C4-2B (cell line): Measurements from ENCODE around the gene PTEN.
A peak's percentile ranks its signal among the peaks of the same experiment; 100 is the strongest.

Experiments used
- H3K27ac ChIP-seq: fragments of 450-650 bp; 2 replicates; pipeline ENCODE4 v1.5.1; 2017
- ZFX ChIP-seq: fragments of 450-650 bp; IDR thresholded peaks from 2 replicates; pipeline ENCODE4 v1.6.1; 2017
- TF ChIP-seq, protein P1 (sequence below): fragments of 450-650 bp; conservative IDR thresholded peaks from 2 replicates; pipeline ENCODE4 v1.5.1; 2017; ENCODE audit warnings: mild to moderate bottlenecking

PTEN gene

DNA sequence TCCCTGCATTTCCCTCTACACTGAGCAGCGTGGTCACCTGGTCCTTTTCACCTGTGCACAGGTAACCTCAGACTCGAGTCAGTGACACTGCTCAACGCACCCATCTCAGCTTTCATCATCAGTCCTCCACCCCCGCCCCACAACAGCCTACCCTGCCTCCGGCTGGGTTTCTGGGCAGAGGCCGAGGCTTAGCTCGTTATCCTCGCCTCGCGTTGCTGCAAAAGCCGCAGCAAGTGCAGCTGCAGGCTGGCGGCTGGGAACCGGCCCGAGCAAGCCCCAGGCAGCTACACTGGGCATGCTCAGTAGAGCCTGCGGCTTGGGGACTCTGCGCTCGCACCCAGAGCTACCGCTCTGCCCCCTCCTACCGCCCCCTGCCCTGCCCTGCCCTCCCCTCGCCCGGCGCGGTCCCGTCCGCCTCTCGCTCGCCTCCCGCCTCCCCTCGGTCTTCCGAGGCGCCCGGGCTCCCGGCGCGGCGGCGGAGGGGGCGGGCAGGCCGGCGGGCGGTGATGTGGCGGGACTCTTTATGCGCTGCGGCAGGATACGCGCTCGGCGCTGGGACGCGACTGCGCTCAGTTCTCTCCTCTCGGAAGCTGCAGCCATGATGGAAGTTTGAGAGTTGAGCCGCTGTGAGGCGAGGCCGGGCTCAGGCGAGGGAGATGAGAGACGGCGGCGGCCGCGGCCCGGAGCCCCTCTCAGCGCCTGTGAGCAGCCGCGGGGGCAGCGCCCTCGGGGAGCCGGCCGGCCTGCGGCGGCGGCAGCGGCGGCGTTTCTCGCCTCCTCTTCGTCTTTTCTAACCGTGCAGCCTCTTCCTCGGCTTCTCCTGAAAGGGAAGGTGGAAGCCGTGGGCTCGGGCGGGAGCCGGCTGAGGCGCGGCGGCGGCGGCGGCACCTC lies at the start of gene PTEN, which contains the start of gene KLLN:
Gene PTEN (plus strand): TSS at position 573 of the 891 bp plus-strand sequence. CDS start 845 bp downstream, outside the sequence.
Gene KLLN (minus strand): TSS at position 481 of the 891 bp plus-strand sequence. CDS start 1,046 bp downstream, outside the sequence.
- TF ChIP-seq, protein P1, sequence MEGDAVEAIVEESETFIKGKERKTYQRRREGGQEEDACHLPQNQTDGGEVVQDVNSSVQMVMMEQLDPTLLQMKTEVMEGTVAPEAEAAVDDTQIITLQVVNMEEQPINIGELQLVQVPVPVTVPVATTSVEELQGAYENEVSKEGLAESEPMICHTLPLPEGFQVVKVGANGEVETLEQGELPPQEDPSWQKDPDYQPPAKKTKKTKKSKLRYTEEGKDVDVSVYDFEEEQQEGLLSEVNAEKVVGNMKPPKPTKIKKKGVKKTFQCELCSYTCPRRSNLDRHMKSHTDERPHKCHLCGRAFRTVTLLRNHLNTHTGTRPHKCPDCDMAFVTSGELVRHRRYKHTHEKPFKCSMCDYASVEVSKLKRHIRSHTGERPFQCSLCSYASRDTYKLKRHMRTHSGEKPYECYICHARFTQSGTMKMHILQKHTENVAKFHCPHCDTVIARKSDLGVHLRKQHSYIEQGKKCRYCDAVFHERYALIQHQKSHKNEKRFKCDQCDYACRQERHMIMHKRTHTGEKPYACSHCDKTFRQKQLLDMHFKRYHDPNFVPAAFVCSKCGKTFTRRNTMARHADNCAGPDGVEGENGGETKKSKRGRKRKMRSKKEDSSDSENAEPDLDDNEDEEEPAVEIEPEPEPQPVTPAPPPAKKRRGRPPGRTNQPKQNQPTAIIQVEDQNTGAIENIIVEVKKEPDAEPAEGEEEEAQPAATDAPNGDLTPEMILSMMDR: no peak
- no peak for TF ChIP-seq ZFX

DNA sequence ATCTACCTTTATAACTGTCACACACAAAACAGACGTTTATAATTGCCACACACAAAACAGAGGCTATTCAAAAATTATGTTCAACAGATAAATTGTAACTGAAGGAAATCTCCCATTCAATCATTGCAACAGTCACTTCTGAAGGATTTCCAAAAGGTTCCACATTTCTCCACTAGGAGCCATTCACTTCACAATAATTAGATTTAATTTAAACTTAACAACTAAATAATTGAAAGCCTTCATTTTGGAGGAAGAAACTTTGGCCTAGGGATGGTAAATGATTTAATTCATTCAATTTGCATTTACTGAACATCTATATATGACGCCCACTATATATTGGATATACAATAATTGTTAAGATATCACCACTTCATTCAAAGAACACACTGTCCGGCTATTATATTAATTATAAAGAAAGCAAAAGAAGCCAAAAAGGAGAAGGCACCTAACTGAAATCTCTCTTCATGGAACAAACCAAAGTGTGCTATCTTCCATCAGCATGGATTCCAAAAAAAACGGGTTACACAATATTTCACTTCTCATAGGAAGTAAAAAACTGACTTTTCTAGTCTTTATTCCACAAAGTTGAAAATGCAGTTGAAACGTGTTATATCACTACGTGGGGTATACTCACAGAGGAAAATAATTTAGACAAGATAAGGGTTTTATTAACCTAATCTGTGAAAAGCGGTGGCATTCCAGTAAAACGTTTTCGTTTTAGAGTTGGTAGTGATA lies 47.1 kb upstream of the PTEN start:
- TF ChIP-seq, protein P1: no peak; the same call in none of the 2 replicates
- no peak for TF ChIP-seq ZFX
- no peak overlapping the region for H3K27ac ChIP-seq

More for the DNA sequence above, at the start of gene PTEN, which contains the start of gene KLLN:
- peak within 1 kb of the TSS; percentile 92 for H3K27ac ChIP-seq

DNA sequence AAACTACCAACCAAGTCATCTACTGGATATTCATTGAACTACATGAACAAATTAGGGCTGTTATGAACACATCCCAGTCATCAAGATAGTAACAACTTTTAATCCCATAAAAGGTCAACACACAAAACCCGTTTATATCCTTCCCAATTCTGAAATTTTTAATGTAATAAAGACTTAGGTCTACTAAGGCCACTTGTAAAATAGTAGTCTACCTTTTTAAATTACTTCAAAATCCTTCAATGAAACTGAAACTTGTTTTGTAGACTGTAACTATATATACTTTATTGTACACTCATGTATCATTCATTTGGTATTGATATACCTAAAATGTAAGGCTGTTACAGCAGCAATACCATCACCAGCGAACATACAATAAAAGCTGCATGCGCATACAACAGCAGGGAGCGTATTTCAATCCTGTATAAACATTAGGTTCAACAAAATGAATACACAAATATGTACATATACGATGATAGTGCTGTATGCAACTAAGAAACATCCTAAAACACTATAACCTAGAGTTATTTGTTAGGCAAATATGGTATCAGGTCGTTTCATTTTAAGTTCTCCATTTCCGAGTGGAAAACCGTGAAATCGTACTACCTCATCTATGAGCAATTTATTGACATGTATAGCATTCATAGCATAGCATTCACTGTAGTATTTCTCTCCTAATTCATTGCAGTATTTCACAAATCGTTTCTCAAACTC lies 46.4 kb upstream of the PTEN start:
- no peak for TF ChIP-seq ZFX
- TF ChIP-seq, protein P1: no peak
- peak overlapping the region; percentile 90 for H3K27ac ChIP-seq

DNA sequence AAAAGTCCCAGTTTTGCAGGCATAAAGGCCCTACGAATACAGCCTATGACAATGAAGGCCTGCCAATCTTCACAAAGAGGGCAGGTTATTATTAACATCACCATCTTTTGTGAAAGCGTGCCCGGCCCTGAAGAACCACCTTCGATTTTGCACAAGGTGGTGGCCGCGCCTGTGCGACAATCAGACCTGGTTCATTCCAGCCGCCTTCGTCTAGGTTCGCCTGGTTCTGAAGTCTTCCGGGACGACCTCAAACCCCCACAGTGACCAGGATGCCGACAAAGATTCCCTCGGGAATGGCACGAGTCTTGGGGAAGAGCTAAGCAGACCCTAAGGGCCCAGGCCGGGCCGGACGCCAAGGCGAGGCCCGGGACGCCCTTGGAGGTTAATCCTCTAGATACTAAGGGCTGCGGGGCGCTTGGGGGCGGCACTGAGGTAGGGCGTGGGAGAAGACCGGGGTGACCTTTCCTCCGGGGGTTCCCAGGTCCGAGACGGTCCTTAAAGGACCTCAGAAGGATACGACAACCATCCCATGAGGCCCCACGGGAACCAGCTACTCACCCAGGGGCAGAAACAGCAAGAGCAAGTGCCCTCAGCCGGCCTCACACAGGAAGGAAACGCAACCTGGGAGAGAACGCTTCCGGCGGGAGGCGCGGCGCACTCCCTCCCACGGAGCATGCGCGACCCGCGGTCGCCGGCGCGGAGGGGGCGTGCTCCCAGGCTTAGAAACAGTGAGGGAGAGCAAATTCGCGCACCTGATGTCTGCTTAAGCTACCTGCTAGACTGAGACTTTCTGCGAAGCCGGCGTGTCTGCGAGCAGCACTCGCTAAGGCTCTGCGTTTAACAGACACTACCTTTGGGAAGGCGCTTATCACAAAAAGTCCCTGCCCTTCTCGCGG lies 45.6 kb upstream of the PTEN start, which contains the start of gene ATAD1:
Gene ATAD1 (minus strand): TSS at position 618 of the 896 bp plus-strand sequence. CDS start 3,627 bp downstream, outside the sequence.
- H3K27ac ChIP-seq: peak within 1 kb of the TSS; percentile 90
- TF ChIP-seq ZFX: peak; percentile 92
- TF ChIP-seq, protein P1: no peak

DNA sequence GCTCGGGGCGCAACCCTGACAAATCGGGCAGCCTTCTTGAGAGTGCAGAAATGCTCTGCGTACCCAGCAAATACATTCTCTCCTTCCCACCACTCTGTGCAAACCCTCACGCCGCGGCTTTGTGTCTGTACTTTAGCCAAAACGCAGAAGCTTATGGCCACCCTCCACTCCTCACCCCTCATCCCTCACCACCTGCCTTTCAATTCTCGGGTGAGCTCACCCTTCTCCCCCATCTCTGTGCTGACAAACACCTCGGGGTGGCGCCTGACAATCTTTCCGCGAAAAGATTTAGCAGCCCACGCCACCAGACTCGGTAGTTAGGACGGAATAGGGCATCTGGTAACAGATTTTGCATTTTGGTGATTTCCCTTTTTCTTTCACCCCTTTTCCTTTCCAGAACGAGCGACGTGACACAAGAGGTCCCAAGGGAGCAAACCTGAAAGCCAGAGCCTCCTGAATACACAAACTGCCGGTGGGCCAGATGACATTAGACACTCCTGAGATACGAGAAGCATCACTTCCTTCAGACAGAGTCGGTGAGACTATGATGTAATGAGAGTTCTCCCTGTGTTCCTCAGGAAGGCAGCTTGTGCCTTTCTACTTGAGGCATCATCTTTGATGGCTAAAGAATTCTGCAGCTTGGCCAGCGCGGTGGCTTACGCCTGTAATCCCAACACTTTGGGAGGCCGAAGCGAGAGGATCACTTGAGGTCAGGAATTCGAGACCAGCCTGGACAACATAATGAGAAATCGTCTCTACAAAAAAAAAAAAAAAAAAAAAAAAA lies 44.7 kb upstream of the PTEN start:
- no peak for TF ChIP-seq ZFX
- TF ChIP-seq, protein P1: no peak
- H3K27ac ChIP-seq: peak overlapping the region; percentile 90

DNA sequence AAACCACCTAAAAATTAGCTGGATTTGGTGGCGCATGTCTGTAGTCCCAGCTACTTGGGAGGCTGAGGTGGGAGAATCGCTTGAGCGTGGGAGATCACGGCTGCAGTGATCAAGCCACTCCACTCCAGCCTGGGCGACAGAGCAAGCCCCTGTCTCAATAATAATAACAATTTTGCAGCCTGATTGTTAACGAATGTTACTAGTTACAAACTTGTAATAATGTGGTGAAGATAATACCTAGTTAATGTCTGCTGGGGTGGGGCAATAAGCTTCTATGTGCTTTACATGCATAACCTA lies 44.2 kb upstream of the PTEN start:
- TF ChIP-seq, protein P1: no peak
- no peak for TF ChIP-seq ZFX
- no peak overlapping the region for H3K27ac ChIP-seq
